Bronchial epithelial cell (primary cell): ENCODE results near the gene SNTG2. TPM values are rescaled to one million over a fixed set of nuclear protein-coding genes. Genes with fewer than 3 reads are reported as not detected.

Source experiments
- DNase-seq: peaks from one replicate; pipeline ENCODE4 v3.0.0-alpha.2; 2010; ENCODE audit warnings: low read depth
- FAIRE-seq: peaks from 2 replicates; lab custom pipeline; 2011; peaks lifted over from hg19 to GRCh38; lab: Jason Lieb, UNC
- H3K27me3 ChIP-seq: 2 replicates; pipeline ENCODE4 v1.5.1; 2011; ENCODE audit warnings: low read length; ENCODE audit not compliant: control insufficient read depth, insufficient read depth
- H3K36me3 ChIP-seq: 2 replicates; pipeline ENCODE4 v1.5.1; 2011; ENCODE audit warnings: low read length; ENCODE audit not compliant: control insufficient read depth, insufficient read depth
- H3K4me3 ChIP-seq: 2 replicates; pipeline ENCODE4 v1.5.1; 2011; ENCODE audit warnings: mild to moderate bottlenecking, low read depth, low read length, control low read depth
- CTCF ChIP-seq: IDR thresholded peaks from 2 replicates; pipeline ENCODE4 v1.5.1; 2011; ENCODE audit warnings: mild to moderate bottlenecking, moderate library complexity, low read length, control low read depth, inconsistent platforms; ENCODE audit not compliant: insufficient read depth, severe bottlenecking
- total RNA-seq: library from RNA; depleted of rRNA; stranded (reverse); fragments of >200 nt; gene quantifications from 2 replicates; pipeline ENCODE4 v1.2.1, GENCODE V29; 2014

The SNTG2 gene
- total RNA-seq, 1 donor from 2014 or later: not detected

GRCh38 chr2:916935-917334 lies 33.7 kb upstream of the SNTG2 start:
- FAIRE-seq: no peak
- TF ChIP-seq CTCF: no peak
- no peaks in the 10 kb centered on the region for H3K36me3 ChIP-seq

GRCh38 chr2:919672-920071 lies 31.0 kb upstream of the SNTG2 start:
- DNase-seq: no peak
- no peak for TF ChIP-seq CTCF
- Histone ChIP-seq H3K4me3 (no peak overlapping the region), H3K27me3 (no peaks in the 10 kb centered on the region), H3K36me3 (no peaks in the 10 kb centered on the region)
- no peak for FAIRE-seq

More at GRCh38 chr2:916935-917334, 33.7 kb upstream of the SNTG2 start:
- H3K4me3 ChIP-seq: no peak overlapping the region
- no peaks in the 10 kb centered on the region for H3K27me3 ChIP-seq
- no peak for DNase-seq

GRCh38 chr2:920573-920972 lies 30.1 kb upstream of the SNTG2 start:
- DNase-seq: no peak
- H3K36me3 ChIP-seq: no peaks in the 10 kb centered on the region
- no peak for FAIRE-seq
- TF ChIP-seq CTCF: no peak
- no peak overlapping the region for H3K4me3 ChIP-seq
- no peaks in the 10 kb centered on the region for H3K27me3 ChIP-seq

GRCh38 chr2:920999-921398 lies 29.6 kb upstream of the SNTG2 start:
- FAIRE-seq: no peak
- H3K27me3 ChIP-seq: no peaks in the 10 kb centered on the region
- no peak for DNase-seq
- no peak for TF ChIP-seq CTCF
- H3K4me3 ChIP-seq: no peak overlapping the region
- no peaks in the 10 kb centered on the region for H3K36me3 ChIP-seq

GRCh38 chr2:922185-922584 lies 28.5 kb upstream of the SNTG2 start:
- TF ChIP-seq CTCF: no peak
- Histone ChIP-seq H3K4me3 (no peak overlapping the region), H3K36me3 (no peaks in the 10 kb centered on the region), H3K27me3 (no peaks in the 10 kb centered on the region)
- FAIRE-seq (no peak), DNase-seq (no peak)
